ENCODE results near the gene DNAJC13. TPM values are rescaled to one million over a fixed set of nuclear protein-coding genes. Genes with fewer than 3 reads are reported as not detected.

Gene DNAJC13
- total and polyA plus RNA-seq, 4 donors, result 6.3 to 22.8 (median 15.4) TPM

DNA sequence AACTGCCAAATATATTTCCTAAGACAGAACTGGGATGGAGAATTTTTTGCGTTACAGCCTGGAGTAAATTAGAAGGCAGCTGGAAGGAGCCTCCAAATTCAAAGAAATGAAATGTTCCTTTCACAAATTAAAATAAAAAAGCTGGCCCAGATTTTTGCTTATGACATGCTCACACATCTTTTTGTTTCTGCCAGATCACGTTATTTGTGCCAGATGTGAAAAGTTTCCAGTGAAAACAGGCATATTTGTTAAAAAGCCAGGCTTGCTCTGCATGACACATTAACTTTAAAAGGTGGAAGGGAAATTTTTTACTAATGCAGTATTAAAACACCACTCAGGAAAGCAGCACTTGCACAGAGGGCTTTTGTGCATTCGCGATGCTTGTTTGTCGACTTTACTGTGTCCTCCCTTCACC is 156.5 kb downstream of the DNAJC13 start (continued):
- TF ChIP-seq, protein P1, sequence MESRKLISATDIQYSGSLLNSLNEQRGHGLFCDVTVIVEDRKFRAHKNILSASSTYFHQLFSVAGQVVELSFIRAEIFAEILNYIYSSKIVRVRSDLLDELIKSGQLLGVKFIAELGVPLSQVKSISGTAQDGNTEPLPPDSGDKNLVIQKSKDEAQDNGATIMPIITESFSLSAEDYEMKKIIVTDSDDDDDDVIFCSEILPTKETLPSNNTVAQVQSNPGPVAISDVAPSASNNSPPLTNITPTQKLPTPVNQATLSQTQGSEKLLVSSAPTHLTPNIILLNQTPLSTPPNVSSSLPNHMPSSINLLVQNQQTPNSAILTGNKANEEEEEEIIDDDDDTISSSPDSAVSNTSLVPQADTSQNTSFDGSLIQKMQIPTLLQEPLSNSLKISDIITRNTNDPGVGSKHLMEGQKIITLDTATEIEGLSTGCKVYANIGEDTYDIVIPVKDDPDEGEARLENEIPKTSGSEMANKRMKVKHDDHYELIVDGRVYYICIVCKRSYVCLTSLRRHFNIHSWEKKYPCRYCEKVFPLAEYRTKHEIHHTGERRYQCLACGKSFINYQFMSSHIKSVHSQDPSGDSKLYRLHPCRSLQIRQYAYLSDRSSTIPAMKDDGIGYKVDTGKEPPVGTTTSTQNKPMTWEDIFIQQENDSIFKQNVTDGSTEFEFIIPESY (IDR thresholded peaks at IDR 0.05), result no peak
- no peak for TF ChIP-seq ATF3 (IDR thresholded peaks at IDR 0.05)

- Histone ChIP-seq H3K9ac (ENCODE audit: low read depth in 1 of 2, low read length in 2 of 2) (no peak overlapping the region), H3K27ac (ENCODE audit: low read depth in 1 of 2, low read length in 2 of 2) (no peak overlapping the region), H3K9me3 (ENCODE audit: control insufficient read depth in 4 of 4, low read length in 3 of 4) (no peaks in the 10 kb centered on the region), H3K36me3 (ENCODE audit: control insufficient read depth in 4 of 4, insufficient read depth in 3 of 4, low read depth in 1 of 4, low read length in 3 of 4) (peaks cover 3 to 9% (median 4%) of the 10 kb centered on the region in 4 donors), H3K27me3 (ENCODE audit: control insufficient read depth in 4 of 4, insufficient read depth in 4 of 4, low read length in 3 of 4) (no peaks in the 10 kb centered on the region), H3K4me1 (ENCODE audit: control insufficient read depth in 4 of 4, insufficient read depth in 4 of 4, low read length in 3 of 4) (no peaks in the 10 kb centered on the region), H3K4me3 (ENCODE audit: low read depth in 1 of 3, low read length in 3 of 3) (no peak overlapping the region)
- DNase-seq (ENCODE audit: low spot score), result no peak
- TF ChIP-seq GABPA (IDR thresholded peaks at IDR 0.05 in 1 of 2, conservative IDR thresholded peaks at IDR 0.05 in 1 of 2) (no peak), RAD21 (IDR thresholded peaks at IDR 0.05) (no peak), TAF1 (conservative IDR thresholded peaks at IDR 0.05) (no peak), RXRA (IDR thresholded peaks at IDR 0.05) (no peak), HNF4G (IDR thresholded peaks at IDR 0.05) (no peak), EGR1 (IDR thresholded peaks at IDR 0.05; ENCODE audit: low read depth in 2 of 2) (no peak), NR2F2 (IDR thresholded peaks at IDR 0.05) (no peak), MAX (IDR thresholded peaks at IDR 0.05) (no peak), FOXA2 (IDR thresholded peaks at IDR 0.05) (no peak), ATF3 (IDR thresholded peaks at IDR 0.05) (no peak), FOXA1 (IDR thresholded peaks at IDR 0.05) (no peak), JUND (IDR thresholded peaks at IDR 0.05) (no peak), YY1 (IDR thresholded peaks at IDR 0.05) (no peak)
- TF ChIP-seq, protein P2, sequence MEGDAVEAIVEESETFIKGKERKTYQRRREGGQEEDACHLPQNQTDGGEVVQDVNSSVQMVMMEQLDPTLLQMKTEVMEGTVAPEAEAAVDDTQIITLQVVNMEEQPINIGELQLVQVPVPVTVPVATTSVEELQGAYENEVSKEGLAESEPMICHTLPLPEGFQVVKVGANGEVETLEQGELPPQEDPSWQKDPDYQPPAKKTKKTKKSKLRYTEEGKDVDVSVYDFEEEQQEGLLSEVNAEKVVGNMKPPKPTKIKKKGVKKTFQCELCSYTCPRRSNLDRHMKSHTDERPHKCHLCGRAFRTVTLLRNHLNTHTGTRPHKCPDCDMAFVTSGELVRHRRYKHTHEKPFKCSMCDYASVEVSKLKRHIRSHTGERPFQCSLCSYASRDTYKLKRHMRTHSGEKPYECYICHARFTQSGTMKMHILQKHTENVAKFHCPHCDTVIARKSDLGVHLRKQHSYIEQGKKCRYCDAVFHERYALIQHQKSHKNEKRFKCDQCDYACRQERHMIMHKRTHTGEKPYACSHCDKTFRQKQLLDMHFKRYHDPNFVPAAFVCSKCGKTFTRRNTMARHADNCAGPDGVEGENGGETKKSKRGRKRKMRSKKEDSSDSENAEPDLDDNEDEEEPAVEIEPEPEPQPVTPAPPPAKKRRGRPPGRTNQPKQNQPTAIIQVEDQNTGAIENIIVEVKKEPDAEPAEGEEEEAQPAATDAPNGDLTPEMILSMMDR (IDR thresholded peaks at IDR 0.05; ENCODE audit: low read depth, low read length, missing input control), result no peak
- TF ChIP-seq, protein P1 (IDR thresholded peaks at IDR 0.05), result no peak
- TF ChIP-seq, protein P3, sequence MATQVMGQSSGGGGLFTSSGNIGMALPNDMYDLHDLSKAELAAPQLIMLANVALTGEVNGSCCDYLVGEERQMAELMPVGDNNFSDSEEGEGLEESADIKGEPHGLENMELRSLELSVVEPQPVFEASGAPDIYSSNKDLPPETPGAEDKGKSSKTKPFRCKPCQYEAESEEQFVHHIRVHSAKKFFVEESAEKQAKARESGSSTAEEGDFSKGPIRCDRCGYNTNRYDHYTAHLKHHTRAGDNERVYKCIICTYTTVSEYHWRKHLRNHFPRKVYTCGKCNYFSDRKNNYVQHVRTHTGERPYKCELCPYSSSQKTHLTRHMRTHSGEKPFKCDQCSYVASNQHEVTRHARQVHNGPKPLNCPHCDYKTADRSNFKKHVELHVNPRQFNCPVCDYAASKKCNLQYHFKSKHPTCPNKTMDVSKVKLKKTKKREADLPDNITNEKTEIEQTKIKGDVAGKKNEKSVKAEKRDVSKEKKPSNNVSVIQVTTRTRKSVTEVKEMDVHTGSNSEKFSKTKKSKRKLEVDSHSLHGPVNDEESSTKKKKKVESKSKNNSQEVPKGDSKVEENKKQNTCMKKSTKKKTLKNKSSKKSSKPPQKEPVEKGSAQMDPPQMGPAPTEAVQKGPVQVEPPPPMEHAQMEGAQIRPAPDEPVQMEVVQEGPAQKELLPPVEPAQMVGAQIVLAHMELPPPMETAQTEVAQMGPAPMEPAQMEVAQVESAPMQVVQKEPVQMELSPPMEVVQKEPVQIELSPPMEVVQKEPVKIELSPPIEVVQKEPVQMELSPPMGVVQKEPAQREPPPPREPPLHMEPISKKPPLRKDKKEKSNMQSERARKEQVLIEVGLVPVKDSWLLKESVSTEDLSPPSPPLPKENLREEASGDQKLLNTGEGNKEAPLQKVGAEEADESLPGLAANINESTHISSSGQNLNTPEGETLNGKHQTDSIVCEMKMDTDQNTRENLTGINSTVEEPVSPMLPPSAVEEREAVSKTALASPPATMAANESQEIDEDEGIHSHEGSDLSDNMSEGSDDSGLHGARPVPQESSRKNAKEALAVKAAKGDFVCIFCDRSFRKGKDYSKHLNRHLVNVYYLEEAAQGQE (IDR thresholded peaks at IDR 0.05), result no peak
- 90% methylated on average over 1 of the region's 1 CpG for WGBS
These were observed 170.1 kb downstream of the DNAJC13 start for GRCh38 chr3:132587401-132587800.

Other genes with a start within 250 kb of the DNAJC13 start
- 1 to 10 TPM; 1.3 to 2.1 TPM for gene ACP3, start 100.1 kb upstream of the DNAJC13 start, total RNA-seq
- gene ACP3, start 100.1 kb upstream of the DNAJC13 start, polyA plus RNA-seq, result under 1 TPM in 1 of 2 donors, not detected in 1; 0.15 TPM
- gene ACKR4, start 179.8 kb downstream of the DNAJC13 start, total RNA-seq, result under 1 TPM; 0.25 to 0.37 TPM
- gene ACKR4, start 179.8 kb downstream of the DNAJC13 start, polyA plus RNA-seq, result under 1 TPM; 0.21 to 0.71 TPM
- gene ACAD11, start 242.3 kb downstream of the DNAJC13 start, total RNA-seq, result 100 to 1,000 TPM in 1 of 2 donors, 10 to 100 TPM in 1; 57.1 to 357 TPM
- gene ACAD11, start 242.3 kb downstream of the DNAJC13 start, polyA plus RNA-seq, result 10 to 100 TPM; 52.2 to 74.1 TPM
- gene UBA5, start 242.8 kb downstream of the DNAJC13 start, total RNA-seq, result 10 to 100 TPM; 38.9 to 51.9 TPM
- gene UBA5, start 242.8 kb downstream of the DNAJC13 start, polyA plus RNA-seq, result 10 to 100 TPM; 15.3 to 33.0 TPM

Measured in liver (tissue), 9 donors.